GM12801 (cell line): ENCODE results near the gene CLEC2L.

Experiments used
- TF ChIP-seq, protein P1 (sequence below): IDR thresholded peaks from one replicate; pipeline ENCODE4 v1.5.1; 2011; ENCODE audit warnings: control low read depth; ENCODE audit not compliant: insufficient read length; ENCODE audit errors: extremely low read depth

CLEC2L gene

DNA sequence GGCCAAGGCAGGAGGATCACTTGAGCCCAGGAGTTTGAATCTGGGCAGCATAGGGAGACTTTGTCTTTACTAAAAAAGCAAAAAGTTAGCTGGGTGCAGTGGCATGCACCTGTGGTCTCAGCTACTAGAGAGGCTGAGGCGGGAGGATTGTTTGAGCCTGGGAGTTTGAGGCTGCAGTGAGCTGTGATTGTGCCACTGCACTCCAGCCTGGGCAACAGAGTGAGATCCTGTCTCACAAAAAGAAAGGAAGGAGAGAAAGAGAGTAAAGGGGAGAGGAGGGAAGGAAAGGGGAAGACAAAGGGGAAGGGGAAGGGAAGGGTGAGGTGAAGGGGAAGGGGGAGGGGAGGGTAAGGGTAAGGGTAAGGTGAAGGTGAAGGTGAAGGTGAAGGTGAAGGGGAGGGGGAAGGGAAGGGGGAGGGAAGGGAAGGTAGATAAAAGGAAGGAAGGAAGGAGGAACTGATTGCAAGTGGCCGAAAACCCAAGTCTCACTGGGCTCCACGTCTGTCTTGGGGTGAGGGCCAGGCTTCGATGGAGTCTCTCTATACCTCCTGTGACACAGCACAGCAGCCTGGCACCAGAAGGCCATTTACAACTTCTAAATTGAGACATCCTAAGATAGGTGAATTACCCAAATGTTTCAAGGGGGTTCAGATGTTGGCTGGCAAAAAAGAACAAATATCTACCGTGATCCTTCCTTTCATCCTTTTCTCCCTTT is 36.0 kb upstream of the CLEC2L start:
- TF ChIP-seq, protein P1, sequence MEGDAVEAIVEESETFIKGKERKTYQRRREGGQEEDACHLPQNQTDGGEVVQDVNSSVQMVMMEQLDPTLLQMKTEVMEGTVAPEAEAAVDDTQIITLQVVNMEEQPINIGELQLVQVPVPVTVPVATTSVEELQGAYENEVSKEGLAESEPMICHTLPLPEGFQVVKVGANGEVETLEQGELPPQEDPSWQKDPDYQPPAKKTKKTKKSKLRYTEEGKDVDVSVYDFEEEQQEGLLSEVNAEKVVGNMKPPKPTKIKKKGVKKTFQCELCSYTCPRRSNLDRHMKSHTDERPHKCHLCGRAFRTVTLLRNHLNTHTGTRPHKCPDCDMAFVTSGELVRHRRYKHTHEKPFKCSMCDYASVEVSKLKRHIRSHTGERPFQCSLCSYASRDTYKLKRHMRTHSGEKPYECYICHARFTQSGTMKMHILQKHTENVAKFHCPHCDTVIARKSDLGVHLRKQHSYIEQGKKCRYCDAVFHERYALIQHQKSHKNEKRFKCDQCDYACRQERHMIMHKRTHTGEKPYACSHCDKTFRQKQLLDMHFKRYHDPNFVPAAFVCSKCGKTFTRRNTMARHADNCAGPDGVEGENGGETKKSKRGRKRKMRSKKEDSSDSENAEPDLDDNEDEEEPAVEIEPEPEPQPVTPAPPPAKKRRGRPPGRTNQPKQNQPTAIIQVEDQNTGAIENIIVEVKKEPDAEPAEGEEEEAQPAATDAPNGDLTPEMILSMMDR: no peak

GRCh38 chr7:139488810-139489209 is 34.7 kb upstream of the CLEC2L start:
- TF ChIP-seq, protein P1: no peak

DNA sequence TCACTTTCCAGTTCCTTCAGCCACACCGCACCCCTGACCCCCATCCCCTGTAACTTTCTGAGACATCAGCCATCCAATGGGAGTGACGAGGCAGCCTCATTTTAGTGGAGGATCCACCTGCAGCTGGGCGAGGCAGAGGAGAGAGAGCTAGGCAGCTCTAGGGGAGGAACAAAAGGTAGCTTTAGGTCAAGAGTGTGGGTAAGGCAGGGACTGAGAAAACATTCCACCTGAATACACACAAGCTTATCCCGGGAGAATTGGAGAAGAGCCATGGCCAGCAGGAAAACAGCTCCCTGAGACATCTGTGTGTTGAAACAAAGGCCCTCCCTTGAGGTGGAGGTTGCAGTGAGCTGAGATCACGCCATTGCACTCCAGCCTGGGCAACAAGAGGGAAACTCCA is 33.4 kb upstream of the CLEC2L start:
- TF ChIP-seq, protein P1: no peak

DNA sequence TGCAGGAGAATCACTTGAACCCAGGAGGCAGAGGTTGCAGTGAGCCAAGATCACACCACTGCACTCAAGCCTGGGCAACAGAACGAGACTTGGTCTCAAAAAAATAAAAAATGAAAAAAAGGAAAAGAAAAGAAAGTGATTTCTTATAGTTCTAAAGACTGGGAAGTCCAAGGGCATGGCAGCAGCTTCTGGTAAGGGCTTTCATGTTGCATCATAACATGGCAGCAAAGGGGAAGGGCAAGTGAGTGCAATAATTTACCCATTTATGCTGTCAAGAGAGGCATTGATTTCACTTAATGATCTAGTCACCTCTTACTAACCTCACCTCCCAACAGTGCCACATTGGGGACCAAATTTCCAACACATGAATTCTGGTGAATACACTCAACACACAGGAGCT is 31.2 kb upstream of the CLEC2L start:
- TF ChIP-seq, protein P1: no peak

DNA sequence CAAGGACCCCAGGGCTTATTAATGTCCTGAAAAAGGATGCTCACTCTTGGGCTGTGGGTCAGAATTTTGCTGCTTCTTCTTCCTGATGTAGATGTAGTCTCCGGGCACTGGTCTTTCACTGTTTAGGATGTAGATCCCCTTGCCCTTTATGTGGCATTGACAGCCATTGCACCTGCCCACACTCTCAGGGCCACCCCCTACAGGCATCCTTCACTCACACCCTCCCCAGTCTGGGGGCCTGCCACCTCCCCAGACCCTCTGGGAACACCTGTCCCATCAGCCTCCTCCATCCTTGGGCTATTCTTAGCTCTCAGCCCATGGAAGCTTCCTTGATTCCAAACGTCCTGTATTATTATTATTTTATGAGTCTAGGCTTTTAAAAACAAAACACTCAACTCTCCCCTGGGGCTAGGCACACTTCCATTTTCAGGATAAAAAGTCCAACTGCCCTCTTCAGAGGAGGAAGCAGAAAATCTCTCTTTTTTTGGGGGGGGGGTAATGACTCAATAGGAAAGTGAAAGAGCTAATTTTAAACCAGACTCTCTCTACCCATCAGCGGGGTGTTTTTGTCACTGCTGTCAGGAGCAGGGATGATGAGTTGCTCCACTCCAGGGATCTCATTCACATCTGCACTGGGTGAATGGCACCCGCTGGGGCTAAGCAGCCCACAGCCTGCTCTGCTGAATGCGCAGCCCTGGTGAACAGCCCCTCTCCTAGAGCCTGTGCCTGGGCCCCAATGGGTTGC is 28.5 kb upstream of the CLEC2L start:
- TF ChIP-seq, protein P1: no peak

DNA sequence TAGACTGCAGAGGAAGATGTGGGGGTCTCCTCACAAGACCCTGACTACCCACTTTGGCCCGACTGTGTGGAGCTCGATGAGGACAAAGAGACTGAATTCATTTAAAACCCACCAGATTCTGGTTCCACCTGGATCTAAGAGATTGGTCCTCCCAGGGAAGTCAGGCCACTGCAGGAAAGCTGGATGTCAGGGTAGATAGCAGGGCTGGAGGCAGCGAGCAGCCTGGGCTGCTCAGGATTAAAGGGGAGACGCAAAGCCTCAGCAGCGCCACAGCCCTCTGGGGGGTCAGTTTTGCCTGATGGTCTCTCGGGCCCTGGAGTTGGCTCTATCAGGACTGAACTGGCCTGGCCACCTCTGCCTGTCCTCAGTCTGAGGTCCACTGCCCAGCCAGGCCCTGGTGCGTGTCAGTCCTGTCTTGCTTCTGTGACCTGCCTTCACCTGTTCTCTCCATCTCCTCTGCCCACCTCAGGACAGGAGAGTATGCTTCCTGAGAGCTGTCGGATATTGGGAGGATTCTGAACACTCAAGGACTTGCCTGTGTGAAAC is 27.8 kb upstream of the CLEC2L start:
- TF ChIP-seq, protein P1: no peak

- TF ChIP-seq, protein P1: no peak
These were observed 27.0 kb upstream of the CLEC2L start for GRCh38 chr7:139496528-139496927.
